Body of pancreas (tissue), 4 donors: ENCODE data around the gene DHRS4L2.
"Not testable (repeated sequence)": the region's sequence is repeated elsewhere in the genome, so short reads cannot be mapped to it uniquely, and the experiment has no call there.

Source experiments
- POLR2A ChIP-seq, 3 donors: fragments of 450-650 bp; IDR thresholded peaks; one replicate each; pipeline ENCODE4 v1.6.1; 2016; ENCODE audit warnings: antibody characterized with exemption in 3 of 3, mild to moderate bottlenecking in 2 of 3
- TF ChIP-seq, protein P1 (sequence below), 7 experiments: fragments of 450-650 bp in 4 of 7; fragments of 200-600 bp in 3 of 7; sonication (generic) in 3 of 7; IDR thresholded peaks; one replicate each; pipeline ENCODE4 v1.5.1; 2016 to 2019; ENCODE audit warnings: antibody characterized with exemption in 7 of 7

DNA sequence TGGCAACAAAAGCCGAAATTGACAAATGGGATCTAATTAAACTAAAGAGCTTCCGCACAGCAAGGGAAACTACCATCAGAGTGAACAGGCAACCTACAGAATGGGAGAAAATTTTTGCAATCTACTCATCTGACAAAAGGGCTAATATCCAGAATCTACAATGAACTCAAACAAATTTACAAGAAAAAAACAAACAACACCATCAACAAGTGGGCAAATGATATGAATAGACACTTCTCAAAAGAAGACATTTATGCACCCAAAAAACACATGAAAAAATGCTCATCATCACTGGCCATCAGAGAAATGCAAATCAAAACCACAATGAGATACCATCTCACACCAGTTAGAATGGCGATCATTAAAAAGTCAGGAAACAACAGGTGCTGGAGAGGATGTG is 41.0 kb downstream of the DHRS4L2 start:
- TF ChIP-seq, protein P1, sequence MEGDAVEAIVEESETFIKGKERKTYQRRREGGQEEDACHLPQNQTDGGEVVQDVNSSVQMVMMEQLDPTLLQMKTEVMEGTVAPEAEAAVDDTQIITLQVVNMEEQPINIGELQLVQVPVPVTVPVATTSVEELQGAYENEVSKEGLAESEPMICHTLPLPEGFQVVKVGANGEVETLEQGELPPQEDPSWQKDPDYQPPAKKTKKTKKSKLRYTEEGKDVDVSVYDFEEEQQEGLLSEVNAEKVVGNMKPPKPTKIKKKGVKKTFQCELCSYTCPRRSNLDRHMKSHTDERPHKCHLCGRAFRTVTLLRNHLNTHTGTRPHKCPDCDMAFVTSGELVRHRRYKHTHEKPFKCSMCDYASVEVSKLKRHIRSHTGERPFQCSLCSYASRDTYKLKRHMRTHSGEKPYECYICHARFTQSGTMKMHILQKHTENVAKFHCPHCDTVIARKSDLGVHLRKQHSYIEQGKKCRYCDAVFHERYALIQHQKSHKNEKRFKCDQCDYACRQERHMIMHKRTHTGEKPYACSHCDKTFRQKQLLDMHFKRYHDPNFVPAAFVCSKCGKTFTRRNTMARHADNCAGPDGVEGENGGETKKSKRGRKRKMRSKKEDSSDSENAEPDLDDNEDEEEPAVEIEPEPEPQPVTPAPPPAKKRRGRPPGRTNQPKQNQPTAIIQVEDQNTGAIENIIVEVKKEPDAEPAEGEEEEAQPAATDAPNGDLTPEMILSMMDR (IDR thresholded peaks at IDR 0.05) = not testable (repeated sequence)
- TF ChIP-seq POLR2A (IDR thresholded peaks at IDR 0.05) = not testable (repeated sequence)
